Mesendoderm (in vitro differentiated cells): ENCODE results near the gene GJB1.
"Not testable (repeated sequence)": the region's sequence is repeated elsewhere in the genome, so short reads cannot be mapped to it uniquely, and the experiment has no call there.

Source experiments
- DNase-seq: peaks from one replicate; pipeline ENCODE4 v3.0.0; 2013
- H2AK5ac ChIP-seq: 2 replicates; pipeline ENCODE4 v1.6.1; 2013; ENCODE audit warnings: low read length, inconsistent platforms
- H2BK120ac ChIP-seq: 2 replicates; pipeline ENCODE4 v1.6.1; 2013; ENCODE audit warnings: low read depth, mild to moderate bottlenecking, low read length, moderate library complexity, mixed read lengths
- H2BK15ac ChIP-seq: replicated peaks from 2 replicates; pipeline ENCODE4 v1.6.1; 2013; ENCODE audit warnings: low read depth, mild to moderate bottlenecking, moderate library complexity
- H2BK5ac ChIP-seq: 2 replicates; pipeline ENCODE4 v1.6.1; 2013; ENCODE audit warnings: low read length, inconsistent platforms
- H3K18ac ChIP-seq: 2 replicates; pipeline ENCODE4 v1.6.1; 2013; ENCODE audit warnings: mild to moderate bottlenecking, low read length, mixed read lengths
- H3K23ac ChIP-seq: one replicate; pipeline ENCODE4 v1.6.1; 2013; ENCODE audit warnings: low read length
- H3K27ac ChIP-seq: 2 replicates; pipeline ENCODE4 v1.5.1; 2013; ENCODE audit warnings: low read depth, mild to moderate bottlenecking, inconsistent platforms, low read length, moderate library complexity
- H3K27me3 ChIP-seq: 2 replicates; pipeline ENCODE4 v1.6.1; 2013; ENCODE audit warnings: low read length, control low read depth, mild to moderate bottlenecking, inconsistent platforms; ENCODE audit not compliant: insufficient read depth, poor library complexity
- H3K36me3 ChIP-seq: 2 replicates; pipeline ENCODE4 v1.6.1; 2013; ENCODE audit warnings: low read length, inconsistent platforms; ENCODE audit not compliant: control insufficient read depth, insufficient read depth
- H3K4ac ChIP-seq: one replicate; pipeline ENCODE4 v1.6.1; 2013; ENCODE audit warnings: low read depth, mild to moderate bottlenecking, low read length, moderate library complexity
- H3K4me1 ChIP-seq: 2 replicates; pipeline ENCODE4 v1.6.1; 2013; ENCODE audit warnings: low read depth, low read length, inconsistent platforms; ENCODE audit not compliant: control insufficient read depth
- H3K4me2 ChIP-seq: 2 replicates; pipeline ENCODE4 v1.6.1; 2013; ENCODE audit warnings: low read length
- H3K4me3 ChIP-seq: 2 replicates; pipeline ENCODE4 v1.5.1; 2013; ENCODE audit warnings: mild to moderate bottlenecking, low read length
- H3K56ac ChIP-seq: one replicate; pipeline ENCODE4 v1.6.1; 2013; ENCODE audit warnings: low read length
- H3K79me1 ChIP-seq: 2 replicates; pipeline ENCODE4 v1.6.1; 2013; ENCODE audit warnings: low read length, inconsistent platforms
- H3K79me2 ChIP-seq: 2 replicates; pipeline ENCODE4 v1.6.1; 2013; ENCODE audit warnings: mild to moderate bottlenecking, low read length; ENCODE audit not compliant: control insufficient read depth, insufficient read depth
- H3K9ac ChIP-seq: 2 replicates; pipeline ENCODE4 v1.6.1; 2013; ENCODE audit warnings: low read length, inconsistent platforms
- H4K5ac ChIP-seq: one replicate; pipeline ENCODE4 v1.6.1; 2013; ENCODE audit warnings: low read length
- H4K8ac ChIP-seq: one replicate; pipeline ENCODE4 v1.6.1; 2013; ENCODE audit warnings: low read depth, mild to moderate bottlenecking, control low read depth, low read length, moderate library complexity
- WGBS: extraction: QIAGEN DNeasy Blood & Tissue Kit; methylation state at CpG from one replicate; pipeline ENCODE4 v1.1.7; 2013; ENCODE audit warnings: low lambda C conversion rate, missing lambda C conversion rate; ENCODE audit not compliant: insufficient coverage; ENCODE audit errors: extremely low coverage; 5-methylcytosine and 5-hydroxymethylcytosine counted together

GJB1 gene

DNA sequence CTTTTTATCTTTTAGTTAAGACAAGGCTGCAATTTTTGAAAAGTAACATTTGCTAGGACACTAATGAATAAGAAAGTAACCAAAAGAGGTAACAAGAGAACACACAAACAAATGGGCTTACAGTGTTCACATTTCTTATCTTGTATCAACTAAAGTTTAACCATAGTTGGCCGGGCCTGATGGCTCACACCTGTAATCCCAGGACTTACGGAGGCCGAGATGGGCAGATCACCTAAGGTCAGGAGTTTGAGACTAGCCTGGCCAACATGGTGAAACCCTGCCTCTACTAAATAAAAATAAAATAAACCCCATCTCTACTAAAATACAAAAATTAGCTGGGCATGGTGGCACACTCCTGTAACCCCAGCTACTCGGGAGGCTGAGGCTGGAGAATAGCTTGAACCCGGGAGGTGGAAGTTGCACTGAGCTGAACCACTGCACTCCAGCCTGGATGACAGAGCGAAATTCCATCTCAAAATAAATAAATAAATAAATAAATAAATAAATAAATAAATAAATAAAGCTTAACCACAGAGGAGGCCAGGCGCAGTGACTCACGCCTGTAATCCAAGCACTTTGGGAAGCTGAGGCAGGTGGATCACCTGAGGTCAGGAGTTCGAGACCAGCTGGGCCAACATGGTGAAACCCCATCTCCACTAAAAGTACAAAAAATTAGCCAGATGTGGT is 42.3 kb upstream of the GJB1 start:
- DNase-seq, H3K56ac ChIP-seq, H2AK5ac ChIP-seq, H3K9ac ChIP-seq, H3K27ac ChIP-seq, H3K18ac ChIP-seq, H3K79me1 ChIP-seq, H4K8ac ChIP-seq, H2BK120ac ChIP-seq, H3K23ac ChIP-seq, H3K79me2 ChIP-seq, H4K5ac ChIP-seq, H2BK15ac ChIP-seq, H3K4me2 ChIP-seq, H2BK5ac ChIP-seq, H3K27me3 ChIP-seq, H3K4me3 ChIP-seq, H3K36me3 ChIP-seq, H3K4me1 ChIP-seq: not testable (repeated sequence)
- WGBS: no CpG with 5 or more reads among the region's 9 CpGs
- H3K4ac ChIP-seq: peak overlapping the region; percentile 31

DNA sequence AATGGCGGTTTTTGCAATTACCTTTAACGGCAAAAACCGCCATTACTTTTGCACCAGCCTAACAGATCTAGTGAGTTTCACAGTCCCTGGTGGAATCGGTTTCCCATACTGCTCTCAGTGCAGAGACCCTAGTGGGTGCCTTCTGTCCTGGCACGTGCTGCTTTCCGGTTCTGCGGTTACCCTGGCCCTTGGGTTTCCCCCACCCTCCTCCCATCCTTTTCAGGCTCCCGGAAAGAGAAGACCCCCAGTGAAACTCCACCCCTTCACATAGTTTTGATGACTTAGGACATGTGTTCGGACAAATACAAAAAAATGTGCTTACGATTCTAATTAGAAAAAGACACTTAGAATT is 41.5 kb upstream of the GJB1 start:
- Histone ChIP-seq H3K18ac (peak overlapping the region; percentile 80), H2BK15ac (no peak overlapping the region), H3K4ac (peak overlapping the region; percentile 70), H2BK5ac (no peak overlapping the region), H2AK5ac (no peak overlapping the region), H3K4me3 (peak overlapping the region; percentile 22), H3K27me3 (no peaks in the 10 kb centered on the region), H2BK120ac (no peak overlapping the region), H3K4me2 (peak overlapping the region; percentile 6), H3K4me1 (peaks cover 4% of the 10 kb centered on the region), H3K23ac (no peak overlapping the region), H4K8ac (no peak overlapping the region), H3K79me2 (no peaks in the 10 kb centered on the region), H4K5ac (no peak overlapping the region), H3K9ac (peak overlapping the region; percentile 72), H3K79me1 (no peaks in the 10 kb centered on the region), H3K36me3 (no peaks in the 10 kb centered on the region), H3K56ac (peak overlapping the region; percentile 76), H3K27ac (peak overlapping the region; percentile 86)
- no peak for DNase-seq
- no CpG with 5 or more reads among the region's 10 CpGs for whole genome bisulfite sequencing

DNA sequence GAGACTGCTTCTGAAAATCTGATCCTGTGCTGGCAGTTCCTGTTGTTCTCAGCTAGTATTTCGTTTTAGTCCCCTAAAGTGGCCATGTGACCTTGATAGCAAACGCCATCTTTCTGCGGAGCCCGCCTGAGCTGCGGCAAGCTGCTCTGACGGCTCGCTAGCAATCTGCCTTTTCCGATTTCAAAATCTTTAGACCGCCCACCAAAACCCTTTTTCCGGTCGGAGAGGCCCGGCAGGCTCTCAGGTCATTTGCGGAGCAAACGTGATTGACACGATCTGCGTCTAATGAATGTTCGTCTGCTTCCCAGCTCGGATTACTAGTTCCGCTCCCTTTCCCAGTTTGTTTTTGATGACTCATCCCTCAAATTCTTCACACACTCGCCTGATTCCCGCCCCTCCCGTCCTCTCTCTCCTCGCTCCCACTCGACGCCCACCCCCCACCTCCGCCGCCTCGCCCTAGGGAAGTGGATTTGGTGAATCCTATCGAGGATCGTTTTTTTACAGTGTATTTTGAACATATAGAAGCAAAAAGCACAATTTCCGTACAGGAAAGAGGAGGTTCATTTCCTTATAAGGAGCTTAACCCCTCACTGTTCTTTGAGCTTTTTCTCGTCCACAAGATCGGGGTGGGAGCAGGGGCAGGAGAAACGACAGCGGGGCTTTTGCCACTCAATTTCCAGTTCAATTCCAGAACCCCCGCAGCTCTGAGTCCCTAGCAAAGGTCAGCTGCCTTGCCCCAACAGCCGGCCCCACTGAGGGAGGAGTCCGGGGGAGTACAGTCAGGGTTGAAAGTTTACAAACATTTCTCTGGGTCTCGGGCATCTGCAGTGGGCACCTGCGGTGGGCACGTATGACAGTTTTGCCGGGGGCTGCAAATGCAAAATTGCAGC is 40.9 kb upstream of the GJB1 start:
- Histone ChIP-seq H3K4ac (peak overlapping the region; percentile 59), H3K56ac (peak overlapping the region; percentile 76), H3K27ac (peak overlapping the region; percentile 86), H3K79me1 (no peaks in the 10 kb centered on the region), H3K4me3 (peak overlapping the region; percentile 22), H3K18ac (peak overlapping the region; percentile 80), H3K9ac (peak overlapping the region; percentile 72), H4K8ac (no peak overlapping the region), H3K36me3 (no peaks in the 10 kb centered on the region), H3K79me2 (no peaks in the 10 kb centered on the region), H2BK120ac (peak overlapping the region; percentile 68), H4K5ac (no peak overlapping the region), H3K23ac (no peak overlapping the region), H2BK5ac (no peak overlapping the region), H3K27me3 (no peaks in the 10 kb centered on the region), H3K4me1 (peaks cover 4% of the 10 kb centered on the region), H2BK15ac (peak overlapping the region; percentile 64), H2AK5ac (no peak overlapping the region), H3K4me2 (peak overlapping the region; percentile 6)
- no CpG with 5 or more reads among the region's 42 CpGs for WGBS
- DNase-seq: peak; percentile 99

DNA sequence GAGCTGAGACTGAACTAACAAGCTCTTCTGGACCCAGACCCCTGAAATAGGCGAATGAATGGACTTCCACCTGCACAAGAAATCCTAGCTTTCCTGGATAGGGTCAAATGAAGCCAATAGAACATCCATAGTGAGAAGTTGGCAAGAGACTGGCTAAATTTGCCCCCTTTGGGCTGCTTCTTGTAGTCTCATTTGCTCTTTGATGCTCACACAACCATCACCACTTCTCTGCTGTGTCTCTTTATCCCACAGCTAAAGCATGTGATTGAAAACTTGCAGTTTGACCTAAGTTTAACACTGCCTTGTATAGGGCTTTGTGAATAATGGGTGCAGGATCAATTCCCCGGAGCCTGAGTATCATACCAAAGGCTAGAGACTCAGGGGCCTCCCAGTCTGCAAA is 40.2 kb upstream of the GJB1 start:
- peak overlapping the region; percentile 41 for H2BK5ac ChIP-seq
- H3K27me3 ChIP-seq: no peaks in the 10 kb centered on the region
- H3K23ac ChIP-seq: no peak overlapping the region
- H2BK120ac ChIP-seq: peak overlapping the region; percentile 68
- no peaks in the 10 kb centered on the region for H3K79me2 ChIP-seq
- no peak overlapping the region for H3K4me3 ChIP-seq
- H3K4me1 ChIP-seq: peaks cover 4% of the 10 kb centered on the region
- H3K79me1 ChIP-seq: no peaks in the 10 kb centered on the region
- no peak overlapping the region for H4K5ac ChIP-seq
- H3K27ac ChIP-seq: peak overlapping the region; percentile 68
- no peak for DNase-seq
- no peaks in the 10 kb centered on the region for H3K36me3 ChIP-seq
- H3K56ac ChIP-seq: peak overlapping the region; percentile 76
- peak overlapping the region; percentile 14 for H2AK5ac ChIP-seq
- H4K8ac ChIP-seq: no peak overlapping the region
- H3K4ac ChIP-seq: peak overlapping the region; percentile 59
- H3K4me2 ChIP-seq: no peak overlapping the region
- H2BK15ac ChIP-seq: peak overlapping the region; percentile 64
- peak overlapping the region; percentile 53 for H3K18ac ChIP-seq
- WGBS: no CpG with 5 or more reads among the region's 2 CpGs
- peak overlapping the region; percentile 38 for H3K9ac ChIP-seq

DNA sequence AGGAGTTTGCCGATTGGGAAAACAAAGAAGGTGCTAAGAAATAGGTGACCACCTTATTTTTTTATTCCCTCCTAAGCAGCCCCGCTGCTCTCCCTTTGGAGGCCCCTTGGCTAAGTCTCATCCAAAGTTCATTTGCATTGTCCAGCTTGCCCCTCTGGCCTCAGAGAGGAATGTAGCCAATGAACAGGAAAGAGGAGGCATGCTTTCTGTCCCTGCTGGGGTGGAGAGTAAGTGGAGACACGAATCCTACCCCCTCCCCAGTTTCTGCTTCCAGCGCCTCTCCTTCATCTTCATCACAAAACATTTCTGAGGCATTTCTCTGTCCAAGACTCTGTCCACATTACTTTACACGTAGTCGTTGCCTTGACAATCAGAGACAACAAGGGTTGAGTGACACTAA is 39.7 kb upstream of the GJB1 start:
- H3K18ac ChIP-seq: peak overlapping the region; percentile 53

More for the DNA sequence above, 39.7 kb upstream of the GJB1 start:
- no peak overlapping the region for H4K8ac ChIP-seq
- no peak overlapping the region for H3K4me3 ChIP-seq
- H2BK120ac ChIP-seq: no peak overlapping the region
- H3K9ac ChIP-seq: peak overlapping the region; percentile 16
- H3K27ac ChIP-seq: peak overlapping the region; percentile 68
- no peak overlapping the region for H3K4me2 ChIP-seq
- H2AK5ac ChIP-seq: no peak overlapping the region
- peak overlapping the region; percentile 76 for H3K56ac ChIP-seq
- no peaks in the 10 kb centered on the region for H3K36me3 ChIP-seq
- no peak overlapping the region for H2BK5ac ChIP-seq
- no peak for DNase-seq
- WGBS: no CpG with 5 or more reads among the region's 6 CpGs
- H2BK15ac ChIP-seq: peak overlapping the region; percentile 64
- no peak overlapping the region for H4K5ac ChIP-seq
- no peak overlapping the region for H3K23ac ChIP-seq
- peaks cover 4% of the 10 kb centered on the region for H3K4me1 ChIP-seq
- H3K4ac ChIP-seq: no peak overlapping the region
- no peaks in the 10 kb centered on the region for H3K79me1 ChIP-seq
- H3K79me2 ChIP-seq: no peaks in the 10 kb centered on the region
- H3K27me3 ChIP-seq: no peaks in the 10 kb centered on the region
